A549 (cell line): Measurements from ENCODE around the gene ALB. TPM values are rescaled to one million over a fixed set of nuclear protein-coding genes. Genes with fewer than 3 reads are reported as not detected.

Experiments used
- ATAC-seq, 2 experiments: fragments of 200-7000 bp in 1 of 2; fragments of >200 bp in 1 of 2; cut with Nextera tagmentation in 1 of 2; cut with Tn5 transposase in 1 of 2; 3 replicates each; pipeline versions ENCODE4 v1.8.0 to v1.9.1; 2018 to 2020; ENCODE audit warnings: mild to moderate bottlenecking in 1 of 2, moderate library complexity in 1 of 2
- CTCF ChIA-PET: fragments of 300-600 bp; sonication (Branson Sonifier 250); formaldehyde crosslinking; extraction: SDS; loops from one replicate; lab custom pipeline; 2021; ENCODE audit warnings: antibody characterized with exemption, inconsistent platforms; lab: Yijun Ruan, JAX
- POLR2A ChIA-PET: fragments of 350-600 bp; formaldehyde crosslinking; extraction: SDS; loops from one replicate; lab custom pipeline; 2021; ENCODE audit warnings: antibody characterized with exemption, inconsistent platforms; lab: Yijun Ruan, JAX
- DNase-seq, 2 experiments: peaks; one replicate each; pipeline versions ENCODE4 v3.0.0 to v3.0.0-alpha.2; 2011 to 2016; ENCODE audit warnings: low read depth in 1 of 2, low spot score in 1 of 2
- FAIRE-seq: peaks from 2 replicates; lab custom pipeline; 2011; peaks lifted over from hg19 to GRCh38; lab: Jason Lieb, UNC
- H3K27ac ChIP-seq, 2 experiments: fragments of >200 bp; sonication (Bioruptor Twin); formaldehyde crosslinking; 3 replicates each; pipeline ENCODE4 v1.5.1; 2016 to 2017
- H3K4me1 ChIP-seq: fragments of >200 bp; sonication (Bioruptor Twin); formaldehyde crosslinking; 3 replicates; pipeline ENCODE4 v1.6.1; 2016
- H3K4me2 ChIP-seq: fragments of >200 bp; sonication (Bioruptor Twin); formaldehyde crosslinking; 3 replicates; pipeline ENCODE4 v1.6.1; 2016
- H3K4me3 ChIP-seq: fragments of >200 bp; sonication (Bioruptor Twin); formaldehyde crosslinking; 3 replicates; pipeline ENCODE4 v1.5.1; 2016
- H3K9me3 ChIP-seq: fragments of >200 bp; sonication (Bioruptor Twin); formaldehyde crosslinking; 3 replicates; pipeline ENCODE4 v1.6.1; 2016
- ATOH8 ChIP-seq: fragments of 250-450 bp; sonication (Bioruptor Pico); IDR thresholded peaks from 2 replicates; pipeline ENCODE4 v1.5.0; 2020; ENCODE audit warnings: low read depth, mild to moderate bottlenecking, moderate library complexity
- CBX8 ChIP-seq: fragments of 200-600 bp; sonication (generic); IDR thresholded peaks from 2 replicates; pipeline ENCODE4 v1.6.1; 2016
- CEBPB ChIP-seq, 2 experiments: fragments of >200 bp in 1 of 2; sonication (Bioruptor Twin) in 1 of 2; formaldehyde crosslinking in 1 of 2; IDR thresholded peaks; 2 replicates each; pipeline ENCODE4 v1.6.1; 2012 to 2016
- EHF ChIP-seq: fragments of 250-450 bp; sonication (Bioruptor Pico); IDR thresholded peaks from 2 replicates; pipeline ENCODE4 v1.5.0; 2020; ENCODE audit warnings: mild to moderate bottlenecking
- EHMT2 ChIP-seq: fragments of 200-600 bp; sonication (generic); IDR thresholded peaks from 2 replicates; pipeline ENCODE4 v1.6.1; 2016; ENCODE audit warnings: antibody characterized with exemption, low read depth, mild to moderate bottlenecking, moderate library complexity
- ELK1 ChIP-seq: fragments of 150-350 bp; IDR thresholded peaks from 2 replicates; pipeline ENCODE4 v1.6.1; 2014; ENCODE audit warnings: low read depth, mild to moderate bottlenecking, low read length
- ESRRA ChIP-seq: fragments of 150-350 bp; IDR thresholded peaks from 2 replicates; pipeline ENCODE4 v1.6.1; 2014; ENCODE audit warnings: mild to moderate bottlenecking, low read length, borderline replicate concordance
- FOXS1 ChIP-seq: fragments of 250-450 bp; sonication (Bioruptor Pico); IDR thresholded peaks from 2 replicates; pipeline ENCODE4 v1.5.0; 2020; ENCODE audit warnings: mild to moderate bottlenecking, moderate library complexity
- GATA3 ChIP-seq: IDR thresholded peaks from 2 replicates; pipeline ENCODE4 v1.6.1; 2012; ENCODE audit warnings: borderline replicate concordance
- HDAC2 ChIP-seq: fragments of 200-600 bp; sonication (generic); IDR thresholded peaks from 2 replicates; pipeline ENCODE4 v1.6.1; 2016
- HES2 ChIP-seq: fragments of >200 bp; sonication (Bioruptor Twin); formaldehyde crosslinking; IDR thresholded peaks from 2 replicates; pipeline ENCODE4 v1.6.1; 2016
- HOXB5 ChIP-seq: fragments of 250-450 bp; sonication (Bioruptor Pico); IDR thresholded peaks from 2 replicates; pipeline ENCODE4 v1.5.0; 2020; ENCODE audit warnings: mild to moderate bottlenecking, moderate library complexity
- JUNB ChIP-seq: fragments of >200 bp; sonication (Bioruptor Twin); formaldehyde crosslinking; IDR thresholded peaks from 2 replicates; pipeline ENCODE4 v1.6.1; 2016
- KDM5A ChIP-seq: fragments of 200-600 bp; sonication (generic); IDR thresholded peaks from 2 replicates; pipeline ENCODE4 v1.6.1; 2016; ENCODE audit warnings: antibody characterized with exemption, mild to moderate bottlenecking
- MAFK ChIP-seq: fragments of 450-650 bp; IDR thresholded peaks from 2 replicates; pipeline ENCODE4 v1.6.1; 2014; ENCODE audit not compliant: partially characterized antibody
- MAX ChIP-seq: IDR thresholded peaks from 2 replicates; pipeline ENCODE4 v1.6.1; 2012
- MAZ ChIP-seq: fragments of 150-350 bp; IDR thresholded peaks from 2 replicates; pipeline ENCODE4 v1.6.1; 2014; ENCODE audit warnings: antibody characterized with exemption, low read depth, low read length, borderline replicate concordance
- MYC ChIP-seq: IDR thresholded peaks from 2 replicates; pipeline ENCODE4 v1.6.1; 2012; ENCODE audit warnings: mild to moderate bottlenecking, inconsistent platforms, low read length, improper control_type of control experiment, borderline replicate concordance
- NPAS2 ChIP-seq: fragments of 250-450 bp; sonication (Bioruptor Pico); IDR thresholded peaks from 2 replicates; pipeline ENCODE4 v1.8.0; 2022; ENCODE audit warnings: mild to moderate bottlenecking, moderate library complexity, borderline replicate concordance
- NR3C1 ChIP-seq: fragments of >200 bp; sonication (Bioruptor Twin); formaldehyde crosslinking; IDR thresholded peaks from 3 replicates; pipeline ENCODE4 v1.6.1; 2017
- PHF8 ChIP-seq: fragments of 200-600 bp; sonication (generic); IDR thresholded peaks from 2 replicates; pipeline ENCODE4 v1.6.1; 2016; ENCODE audit warnings: low read depth, mild to moderate bottlenecking, antibody characterized with exemption, moderate library complexity, borderline replicate concordance
- POLR2AphosphoS2 ChIP-seq: conservative IDR thresholded peaks from 2 replicates; pipeline ENCODE4 v1.6.1; 2012; ENCODE audit warnings: low read length, improper control_type of control experiment, inconsistent platforms
- RCOR1 ChIP-seq: fragments of 150-350 bp; IDR thresholded peaks from 2 replicates; pipeline ENCODE4 v1.6.1; 2014; ENCODE audit warnings: antibody characterized with exemption, low read length, low read depth
- REST ChIP-seq: fragments of 200-600 bp; sonication (generic); IDR thresholded peaks from 2 replicates; pipeline ENCODE4 v1.6.1; 2016; ENCODE audit warnings: antibody characterized with exemption, mild to moderate bottlenecking, moderate library complexity
- RFX5 ChIP-seq: fragments of 450-650 bp; IDR thresholded peaks from 2 replicates; pipeline ENCODE4 v1.7.1; 2014; ENCODE audit warnings: antibody characterized with exemption, mild to moderate bottlenecking, moderate library complexity
- TFCP2L1 ChIP-seq: fragments of 250-450 bp; sonication (Bioruptor Pico); IDR thresholded peaks from 2 replicates; pipeline ENCODE4 v1.5.0; 2021; ENCODE audit warnings: mild to moderate bottlenecking
- TP53 ChIP-seq: fragments of 250-450 bp; sonication (Bioruptor Pico); IDR thresholded peaks from 2 replicates; pipeline ENCODE4 v1.5.0; 2021; ENCODE audit warnings: mild to moderate bottlenecking, moderate library complexity
- USF2 ChIP-seq: fragments of 450-650 bp; IDR thresholded peaks from 2 replicates; pipeline ENCODE4 v1.6.1; 2014; ENCODE audit warnings: antibody characterized with exemption
- ZC3H11A ChIP-seq: fragments of 450-650 bp; IDR thresholded peaks from 2 replicates; pipeline ENCODE4 v1.6.1; 2014; ENCODE audit warnings: antibody characterized with exemption, mild to moderate bottlenecking
- WGBS: methylation state at CpG from one replicate; pipeline ENCODE4 v1.1.6; 2017; ENCODE audit errors: missing lambda C conversion rate; 5-methylcytosine and 5-hydroxymethylcytosine counted together
- polyA plus RNA-seq, 4 experiments: library from polyadenylated mRNA; depleted of rRNA in 3 of 4; stranded (reverse); fragments of >200 nt; fragmentation: RNase III in 1 of 4; extraction: RNeasy Plus Mini Kit Qiagen cat#74134 plus additional on column Dnase treatment in 1 of 4; gene quantifications; 2 replicates in 3 of 4; 3 replicates in 1 of 4; pipeline ENCODE4 v1.2.3, GENCODE V29; 2011 to 2017

The ALB gene
- polyA plus RNA-seq, 2 of the 4 experiments (the other 2 are of a cell fraction) = 0.10 to 0.25 TPM

GRCh38 chr4:73453701-73454005, 49.6 kb downstream of the ALB start:
- FAIRE-seq = no peak
- POLR2A ChIA-PET = no interaction called here
- TF ChIP-seq RCOR1 = no peak
- no peak for TF ChIP-seq USF2
- no peak for TF ChIP-seq GATA3
- TF ChIP-seq ESRRA = no peak
- no peak for TF ChIP-seq ELK1
- no peak for TF ChIP-seq PHF8
- no peak for TF ChIP-seq MYC
- TF ChIP-seq HOXB5 (CRISPR knock-in tag) = no peak
- no peak for TF ChIP-seq MAZ
- TF ChIP-seq POLR2AphosphoS2 = no peak
- TF ChIP-seq JUNB = no peak
- no peak for TF ChIP-seq REST
- no peak for TF ChIP-seq ATOH8 (CRISPR knock-in tag)
- no peak for TF ChIP-seq EHMT2
- TF ChIP-seq MAFK = no peak
- TF ChIP-seq EHF = no peak
- TF ChIP-seq, all 56 proteins: peak for 0
- CTCF ChIA-PET = no interaction called here
- H3K4me1 ChIP-seq = peaks cover 18% of the 10 kb centered on the region; the same call in 2 of the 3 replicates
- no peak overlapping the region for H3K4me3 ChIP-seq
- no peak overlapping the region for H3K27ac ChIP-seq
- no peaks in the 10 kb centered on the region for H3K9me3 ChIP-seq
- H3K4me2 ChIP-seq = no peak overlapping the region
- DNase-seq (no peak), ATAC-seq (no peak)

- Histone ChIP-seq H3K4me3 (no peak overlapping the region), H3K4me1 (peaks cover 12% of the 10 kb centered on the region; the same call in 1 of the 3 replicates), H3K27ac (no peak overlapping the region), H3K4me2 (no peak overlapping the region), H3K9me3 (no peaks in the 10 kb centered on the region)
- no peak for FAIRE-seq
- no peak for TF ChIP-seq NPAS2 (CRISPR knock-in tag)
- TF ChIP-seq KDM5A = no peak
- TF ChIP-seq MAFK = no peak
- no peak for TF ChIP-seq EHF
- TF ChIP-seq USF2 = no peak
- TF ChIP-seq MAX = no peak
- TF ChIP-seq TP53 = no peak
- no peak for TF ChIP-seq PHF8
- TF ChIP-seq CBX8 = no peak
- no peak for TF ChIP-seq HES2
- no peak for TF ChIP-seq RFX5
- no peak for TF ChIP-seq RCOR1
- no peak for TF ChIP-seq FOXS1 (CRISPR knock-in tag)
- no peak for TF ChIP-seq NR3C1
- no peak for TF ChIP-seq CEBPB (IDR thresholded peaks at IDR 0.05)
- TF ChIP-seq TFCP2L1 (CRISPR knock-in tag) = no peak
- TF ChIP-seq HDAC2 = no peak
- no peak for TF ChIP-seq ZC3H11A
- ChIA-PET POLR2A (no interaction called here), CTCF (no interaction called here)
- no peak for ATAC-seq
- 61% methylated on average over 3 of the region's 3 CpGs for WGBS
- DNase-seq = no peak
Observed at GRCh38 chr4:73454920-73455319, 50.8 kb downstream of the ALB start.
